NCI-H510A treated with DMSO at 0.1 percent for 48 hours (cell line): Measurements from ENCODE around the gene RAD21L1.

Experiments used
- DNase-seq: peaks from one replicate; lab custom pipeline; 2025; lab: John Stamatoyannopoulos, UW

Gene RAD21L1

GRCh38 chr20:1295276-1295930 is 69.6 kb downstream of the RAD21L1 start:
- DNase-seq, result no peak

GRCh38 chr20:1296117-1296610 is 70.3 kb downstream of the RAD21L1 start:
- DNase-seq, result no peak

- DNase-seq, result peak; percentile 45
Observed at GRCh38 chr20:1296922-1297321, 71.1 kb downstream of the RAD21L1 start.

GRCh38 chr20:1297486-1297885 is 71.6 kb downstream of the RAD21L1 start:
- DNase-seq, result no peak

- no peak for DNase-seq
Observed at GRCh38 chr20:1298166-1298565, 72.3 kb downstream of the RAD21L1 start.

GRCh38 chr20:1298888-1299511 is 73.2 kb downstream of the RAD21L1 start:
- no peak for DNase-seq

- DNase-seq, result no peak
Observed at GRCh38 chr20:1299522-1299921, 73.7 kb downstream of the RAD21L1 start.

GRCh38 chr20:1300083-1300840 is 74.4 kb downstream of the RAD21L1 start:
- DNase-seq, result no peak

GRCh38 chr20:1301031-1301529 is 75.2 kb downstream of the RAD21L1 start:
- no peak for DNase-seq

GRCh38 chr20:1302685-1303541 is 77.1 kb downstream of the RAD21L1 start:
- DNase-seq, result no peak

GRCh38 chr20:1304710-1305515 is 79.1 kb downstream of the RAD21L1 start:
- DNase-seq, result no peak
